ENCODE measurements around the gene ZNF280D.
"Not testable (repeated sequence)": the region's sequence is repeated elsewhere in the genome, so short reads cannot be mapped to it uniquely, and the experiment has no call there.

The ZNF280D gene

DNA sequence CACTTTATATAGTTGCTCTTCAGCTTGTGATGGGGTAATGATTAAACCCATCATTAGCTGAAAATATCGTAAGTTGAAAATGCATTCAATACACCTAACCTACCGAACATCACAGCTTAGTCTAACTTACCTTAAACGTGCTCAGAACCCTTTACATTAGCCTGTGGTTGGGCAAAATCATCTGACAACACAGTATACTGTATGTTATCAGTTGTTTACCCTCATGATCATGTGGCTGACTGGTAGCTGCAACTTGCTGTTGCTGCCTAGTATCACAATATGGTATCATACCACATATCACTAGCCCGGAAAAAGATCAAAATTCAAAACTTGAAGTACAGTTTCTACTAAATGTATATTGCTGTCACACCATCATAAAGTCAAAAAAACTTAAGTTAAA is 9.5 kb downstream of the ZNF280D start:
- H3K4me3 ChIP-seq (ENCODE audit: low read depth, low read length): no peak overlapping the region
- no peak for DNase-seq (ENCODE audit: low read depth)
- in situ Hi-C loops (cut with HindIII; ENCODE audit: low sequenced_read_pairs): no loop called here
- TF ChIP-seq, protein P1, sequence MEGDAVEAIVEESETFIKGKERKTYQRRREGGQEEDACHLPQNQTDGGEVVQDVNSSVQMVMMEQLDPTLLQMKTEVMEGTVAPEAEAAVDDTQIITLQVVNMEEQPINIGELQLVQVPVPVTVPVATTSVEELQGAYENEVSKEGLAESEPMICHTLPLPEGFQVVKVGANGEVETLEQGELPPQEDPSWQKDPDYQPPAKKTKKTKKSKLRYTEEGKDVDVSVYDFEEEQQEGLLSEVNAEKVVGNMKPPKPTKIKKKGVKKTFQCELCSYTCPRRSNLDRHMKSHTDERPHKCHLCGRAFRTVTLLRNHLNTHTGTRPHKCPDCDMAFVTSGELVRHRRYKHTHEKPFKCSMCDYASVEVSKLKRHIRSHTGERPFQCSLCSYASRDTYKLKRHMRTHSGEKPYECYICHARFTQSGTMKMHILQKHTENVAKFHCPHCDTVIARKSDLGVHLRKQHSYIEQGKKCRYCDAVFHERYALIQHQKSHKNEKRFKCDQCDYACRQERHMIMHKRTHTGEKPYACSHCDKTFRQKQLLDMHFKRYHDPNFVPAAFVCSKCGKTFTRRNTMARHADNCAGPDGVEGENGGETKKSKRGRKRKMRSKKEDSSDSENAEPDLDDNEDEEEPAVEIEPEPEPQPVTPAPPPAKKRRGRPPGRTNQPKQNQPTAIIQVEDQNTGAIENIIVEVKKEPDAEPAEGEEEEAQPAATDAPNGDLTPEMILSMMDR (IDR thresholded peaks at IDR 0.05; ENCODE audit: low read depth, low read length, missing control alignments): no peak

- TF ChIP-seq, protein P1 (IDR thresholded peaks at IDR 0.05; ENCODE audit: low read depth, low read length, missing control alignments): no peak
- in situ Hi-C loops (cut with HindIII; ENCODE audit: low sequenced_read_pairs): no loop called here
- H3K4me3 ChIP-seq (ENCODE audit: low read depth, low read length): no peak overlapping the region
- DNase-seq (ENCODE audit: low read depth): no peak
These were observed 13.3 kb downstream of the ZNF280D start for GRCh38 chr15:56719774-56720555.

DNA sequence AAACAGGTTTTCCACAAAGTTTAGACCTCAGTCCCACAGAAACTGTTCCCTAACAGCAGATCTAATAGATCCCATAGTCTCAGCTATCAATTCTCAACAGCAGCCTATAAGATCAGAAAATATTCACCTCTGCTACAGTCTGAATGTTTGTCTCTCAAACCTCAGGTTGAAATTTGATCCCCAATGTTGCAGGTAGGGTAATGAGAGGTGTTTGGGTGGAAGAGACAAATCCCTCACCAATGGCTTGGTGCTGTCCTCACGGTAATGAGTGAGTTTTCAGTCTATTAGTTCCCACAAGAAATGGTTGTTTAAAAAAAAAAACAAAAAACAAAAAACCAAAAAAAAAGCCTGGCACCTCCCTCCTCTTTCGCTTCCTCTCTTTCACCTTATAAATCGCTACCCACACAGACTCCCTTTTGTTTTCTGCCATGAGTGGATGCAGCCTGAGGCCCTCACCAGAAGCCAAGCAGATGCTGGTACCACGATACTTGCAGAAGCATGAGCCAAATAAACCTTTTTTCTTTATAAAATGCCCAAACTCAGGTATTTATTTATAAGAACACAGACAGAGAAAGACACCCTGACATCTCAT is 14.2 kb downstream of the ZNF280D start:
- DNase-seq (ENCODE audit: low read depth): no peak
- TF ChIP-seq, protein P1 (IDR thresholded peaks at IDR 0.05; ENCODE audit: low read depth, low read length, missing control alignments): no peak
- in situ Hi-C loops (cut with HindIII; ENCODE audit: low sequenced_read_pairs): no loop called here
- no peak overlapping the region for H3K4me3 ChIP-seq (ENCODE audit: low read depth, low read length)

- TF ChIP-seq, protein P1 (IDR thresholded peaks at IDR 0.05; ENCODE audit: low read depth, low read length, missing control alignments): no peak
- no peak for DNase-seq (ENCODE audit: low read depth)
- no peak overlapping the region for H3K4me3 ChIP-seq (ENCODE audit: low read depth, low read length)
These were observed 14.7 kb downstream of the ZNF280D start for GRCh38 chr15:56718560-56718959.

GRCh38 chr15:56716334-56716733 is 17.0 kb downstream of the ZNF280D start:
- no peak overlapping the region for H3K4me3 ChIP-seq (ENCODE audit: low read depth, low read length)
- TF ChIP-seq, protein P1 (IDR thresholded peaks at IDR 0.05; ENCODE audit: low read depth, low read length, missing control alignments): no peak
- in situ Hi-C loops (cut with HindIII; ENCODE audit: low sequenced_read_pairs): no loop called here
- no peak for DNase-seq (ENCODE audit: low read depth)

More at GRCh38 chr15:56718560-56718959, 14.7 kb downstream of the ZNF280D start:
- in situ Hi-C loops (cut with HindIII; ENCODE audit: low sequenced_read_pairs): no loop called here

DNA sequence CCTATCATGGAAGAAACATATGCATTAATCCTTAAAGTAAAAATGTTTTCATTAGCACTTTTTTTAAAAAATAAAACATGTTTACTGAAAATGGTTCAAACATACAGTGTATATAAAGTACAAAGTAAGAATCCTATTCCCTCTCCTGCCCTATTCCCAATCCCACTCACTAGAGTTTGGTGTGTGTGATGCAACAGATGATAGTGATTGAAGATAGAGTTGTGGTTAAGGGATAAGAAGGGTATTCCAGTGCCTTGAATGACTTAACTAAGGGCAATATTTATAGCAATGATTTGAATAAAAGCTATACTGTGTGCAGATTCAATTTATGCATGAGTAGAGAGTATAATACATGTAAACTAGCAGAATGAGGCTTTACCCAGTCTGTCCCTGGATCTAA is 18.1 kb downstream of the ZNF280D start:
- in situ Hi-C loops (cut with HindIII; ENCODE audit: low sequenced_read_pairs): no loop called here
- DNase-seq (ENCODE audit: low read depth): no peak
- H3K4me3 ChIP-seq (ENCODE audit: low read depth, low read length): no peak overlapping the region
- TF ChIP-seq, protein P1 (IDR thresholded peaks at IDR 0.05; ENCODE audit: low read depth, low read length, missing control alignments): no peak

DNA sequence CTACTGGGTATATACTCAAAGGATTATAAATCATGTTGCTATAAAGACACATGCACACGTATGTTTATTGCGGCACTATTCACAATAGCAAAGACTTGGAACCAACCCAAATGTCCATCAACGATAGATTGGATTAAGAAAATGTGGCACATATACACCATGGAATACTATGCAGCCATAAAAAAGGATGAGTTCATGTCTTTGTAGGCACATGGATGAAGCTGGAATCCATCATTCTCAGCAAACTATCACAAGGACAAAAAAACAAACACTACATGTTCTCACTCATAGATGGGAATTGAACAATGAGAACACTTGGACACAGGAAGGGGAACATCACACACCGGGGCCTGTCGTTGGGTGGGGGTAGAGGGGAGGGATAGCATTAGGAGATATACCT is 23.8 kb downstream of the ZNF280D start:
- in situ Hi-C loops (cut with HindIII; ENCODE audit: low sequenced_read_pairs): not testable (repeated sequence)

More for the DNA sequence above, 23.8 kb downstream of the ZNF280D start:
- H3K4me3 ChIP-seq (ENCODE audit: low read depth, low read length); DNase-seq (ENCODE audit: low read depth): not testable (repeated sequence)
